ENCODE results near the gene MYO10. TPM values are rescaled to one million over a fixed set of nuclear protein-coding genes. Genes with fewer than 3 reads are reported as not detected.

MYO10 gene
- total and polyA plus RNA-seq, 2 of the 8 experiments (the other 6 are each of a cell fraction or from before 2014, with no cell fraction given), result 21.5 to 107 TPM

DNA sequence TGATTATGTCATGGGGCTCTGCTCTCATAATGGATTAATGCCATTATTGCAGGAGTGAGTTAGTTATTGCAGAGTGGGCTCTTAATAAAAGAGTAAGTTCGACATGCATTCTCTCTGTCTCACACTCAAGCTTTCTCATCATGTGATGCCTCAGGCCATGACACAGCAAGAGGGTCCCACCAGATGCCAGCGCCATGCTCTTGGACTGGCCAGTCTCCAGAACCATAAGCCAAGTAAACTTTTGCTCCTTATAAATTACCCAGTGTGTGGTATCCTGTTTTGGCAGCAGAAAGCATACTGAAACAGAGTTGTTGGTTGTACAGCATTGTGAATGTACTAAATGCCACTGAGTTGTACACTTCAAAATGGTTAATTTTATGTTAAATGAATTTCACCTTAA lies 138.1 kb downstream of the MYO10 start (continued):
- TF ChIP-seq ATF3 (IDR thresholded peaks at IDR 0.05; ENCODE audit: insufficient read depth, low read depth, low read length), result no peak
- no peak for TF ChIP-seq EP300 (IDR thresholded peaks at IDR 0.05; ENCODE audit: borderline replicate concordance in 1 of 2, low read depth in 2 of 2, low read length in 2 of 2)
